Upper lobe of right lung (tissue), 1 donor: ENCODE results near the gene FSHR. TPM values are rescaled to one million over a fixed set of nuclear protein-coding genes. Genes with fewer than 3 reads are reported as not detected.

Experiments used
- ATAC-seq: fragments of 200-7000 bp; cut with Tn5 transposase; one replicate; pipeline ENCODE4 v1.9.1; 2020; ENCODE audit warnings: mild to moderate bottlenecking, moderate library complexity
- DNase-seq: peaks from one replicate; pipeline ENCODE4 v3.0.0-alpha.2; 2020
- H3K27ac ChIP-seq: fragments of 200-600 bp; one replicate; pipeline ENCODE4 v1.8.0; 2022
- H3K27me3 ChIP-seq: fragments of 200-600 bp; one replicate; pipeline ENCODE4 v1.8.0; 2022; ENCODE audit warnings: mild to moderate bottlenecking
- H3K36me3 ChIP-seq: fragments of 200-600 bp; one replicate; pipeline ENCODE4 v1.8.0; 2022
- H3K4me1 ChIP-seq: fragments of 200-600 bp; one replicate; pipeline ENCODE4 v1.8.0; 2022
- H3K4me3 ChIP-seq: fragments of 200-600 bp; one replicate; pipeline ENCODE4 v1.8.0; 2022; ENCODE audit warnings: mild to moderate bottlenecking
- H3K9me3 ChIP-seq: fragments of 200-600 bp; one replicate; pipeline ENCODE4 v1.8.0; 2022
- CTCF ChIP-seq: fragments of 200-600 bp; IDR thresholded peaks from one replicate; pipeline ENCODE4 v1.8.0; 2022; ENCODE audit warnings: antibody characterized with exemption
- intact Hi-C: fragments of 100-400 bp; cut with DNase I; formaldehyde crosslinking; loops from one replicate; pipeline ENCODE4 v1.11.0; 2022
- total RNA-seq: library from RNA; stranded (reverse); fragmentation: NEBNext Ultra II Directional; extraction: Animal tissue kit (Norgen Biotek cat#: 25700); gene quantifications from one replicate; pipeline ENCODE4 v1.2.1, GENCODE V29; 2021
- donor health status: DM: no; HTN: yes; CAD: no; lungs with severe emphysema.

Gene FSHR
- total RNA-seq, 1 donor from 2014 or later = not detected

GRCh38 chr2:49043405-49043982, 110.8 kb downstream of the FSHR start:
- ATAC-seq (no peak), DNase-seq (no peak)
- no peaks in the 10 kb centered on the region for H3K9me3 ChIP-seq
- H3K27ac ChIP-seq = no peak overlapping the region
- no peaks in the 10 kb centered on the region for H3K4me1 ChIP-seq
- intact Hi-C loops = no loop called here
- no peak for TF ChIP-seq CTCF
- H3K4me3 ChIP-seq = no peak overlapping the region
- no peaks in the 10 kb centered on the region for H3K36me3 ChIP-seq
- no peaks in the 10 kb centered on the region for H3K27me3 ChIP-seq

GRCh38 chr2:49042488-49042887, 111.8 kb downstream of the FSHR start:
- no peak overlapping the region for H3K27ac ChIP-seq
- no peak for TF ChIP-seq CTCF
- intact Hi-C loops = no loop called here

GRCh38 chr2:49041061-49041460, 113.3 kb downstream of the FSHR start:
- H3K27ac ChIP-seq = no peak overlapping the region
- no peaks in the 10 kb centered on the region for H3K4me1 ChIP-seq
- intact Hi-C loops = no loop called here
- H3K9me3 ChIP-seq = no peaks in the 10 kb centered on the region
- no peak overlapping the region for H3K4me3 ChIP-seq
- ATAC-seq (no peak), DNase-seq (no peak)
- no peaks in the 10 kb centered on the region for H3K27me3 ChIP-seq
- no peak for TF ChIP-seq CTCF
- no peaks in the 10 kb centered on the region for H3K36me3 ChIP-seq

More at GRCh38 chr2:49042488-49042887, 111.8 kb downstream of the FSHR start:
- no peaks in the 10 kb centered on the region for H3K27me3 ChIP-seq
- no peaks in the 10 kb centered on the region for H3K36me3 ChIP-seq
- H3K4me3 ChIP-seq = no peak overlapping the region
- DNase-seq = no peak
- H3K4me1 ChIP-seq = no peaks in the 10 kb centered on the region
- ATAC-seq = no peak
- H3K9me3 ChIP-seq = no peaks in the 10 kb centered on the region

GRCh38 chr2:49037197-49037596, 117.1 kb downstream of the FSHR start:
- H3K4me1 ChIP-seq = no peaks in the 10 kb centered on the region
- intact Hi-C loops = no loop called here
- H3K36me3 ChIP-seq = no peaks in the 10 kb centered on the region
- H3K9me3 ChIP-seq = no peaks in the 10 kb centered on the region
- H3K27ac ChIP-seq = no peak overlapping the region
- DNase-seq = no peak
- H3K27me3 ChIP-seq = no peaks in the 10 kb centered on the region
- no peak for TF ChIP-seq CTCF
- ATAC-seq = peak; percentile 54
- H3K4me3 ChIP-seq = no peak overlapping the region

GRCh38 chr2:49035481-49035880, 118.8 kb downstream of the FSHR start:
- Histone ChIP-seq H3K36me3 (no peaks in the 10 kb centered on the region), H3K27ac (no peak overlapping the region), H3K4me1 (no peaks in the 10 kb centered on the region), H3K27me3 (no peaks in the 10 kb centered on the region), H3K4me3 (no peak overlapping the region), H3K9me3 (no peaks in the 10 kb centered on the region)
- intact Hi-C loops = no loop called here
- DNase-seq (no peak), ATAC-seq (no peak)
- TF ChIP-seq CTCF = no peak
